Activated CD4-positive, alpha-beta T cell treated with anti-CD3 and anti-CD28 coated beads for 24 hours (primary cell): ENCODE results near the gene TNS3.
"Not testable (repeated sequence)": the region's sequence is repeated elsewhere in the genome, so short reads cannot be mapped to it uniquely, and the experiment has no call there.

Experiments used
- DNase-seq, 2 donors: peaks; one replicate each; pipeline ENCODE4 v3.0.0-alpha.2; 2020; ENCODE audit warnings: low read depth in 2 of 2

Gene TNS3

GRCh38 chr7:47581804-47582763, at the start of gene TNS3:
TNS3 (minus strand) TSS chr7:47582111; CDS start chr7:47439636, 142,475 bp downstream.
- DNase-seq: no peak

GRCh38 chr7:47631711-47632110, 49.8 kb upstream of the TNS3 start:
- DNase-seq: no peak

- DNase-seq: no peak
Observed at GRCh38 chr7:47627580-47628283, 45.8 kb upstream of the TNS3 start.

- DNase-seq: no peak
Observed at GRCh38 chr7:47625861-47626715, 44.2 kb upstream of the TNS3 start.

- no peak for DNase-seq
Observed at GRCh38 chr7:47624689-47625088, 42.8 kb upstream of the TNS3 start.

GRCh38 chr7:47622946-47623640, 41.2 kb upstream of the TNS3 start:
- no peak for DNase-seq

- no peak for DNase-seq
Observed at GRCh38 chr7:47622586-47622945, 40.7 kb upstream of the TNS3 start.

GRCh38 chr7:47621979-47622561, 40.2 kb upstream of the TNS3 start:
- DNase-seq: no peak

GRCh38 chr7:47621347-47621746, 39.4 kb upstream of the TNS3 start:
- DNase-seq: no peak

GRCh38 chr7:47619806-47620205, 37.9 kb upstream of the TNS3 start:
- DNase-seq: no peak

- DNase-seq: no peak
Observed at GRCh38 chr7:47617131-47617530, 35.2 kb upstream of the TNS3 start.

GRCh38 chr7:47614450-47614849, 32.5 kb upstream of the TNS3 start:
- DNase-seq: no peak

GRCh38 chr7:47611045-47611511, 29.2 kb upstream of the TNS3 start:
- no peak for DNase-seq

- DNase-seq: no peak
Observed at GRCh38 chr7:47610506-47611044, 28.7 kb upstream of the TNS3 start.

GRCh38 chr7:47609803-47610452, 28.0 kb upstream of the TNS3 start:
- no peak for DNase-seq

- not testable (repeated sequence) for DNase-seq
Observed at GRCh38 chr7:47606593-47607046, 24.7 kb upstream of the TNS3 start.

GRCh38 chr7:47605816-47606575, 24.1 kb upstream of the TNS3 start:
- DNase-seq: no peak

- no peak for DNase-seq
Observed at GRCh38 chr7:47604496-47604890, 22.6 kb upstream of the TNS3 start.
